ENCODE measurements around the gene SAXO2.
A peak's percentile ranks its signal among the peaks of the same experiment; 100 is the strongest.
"Not testable (repeated sequence)": the region's sequence is repeated elsewhere in the genome, so short reads cannot be mapped to it uniquely, and the experiment has no call there.

Gene SAXO2, protein sequence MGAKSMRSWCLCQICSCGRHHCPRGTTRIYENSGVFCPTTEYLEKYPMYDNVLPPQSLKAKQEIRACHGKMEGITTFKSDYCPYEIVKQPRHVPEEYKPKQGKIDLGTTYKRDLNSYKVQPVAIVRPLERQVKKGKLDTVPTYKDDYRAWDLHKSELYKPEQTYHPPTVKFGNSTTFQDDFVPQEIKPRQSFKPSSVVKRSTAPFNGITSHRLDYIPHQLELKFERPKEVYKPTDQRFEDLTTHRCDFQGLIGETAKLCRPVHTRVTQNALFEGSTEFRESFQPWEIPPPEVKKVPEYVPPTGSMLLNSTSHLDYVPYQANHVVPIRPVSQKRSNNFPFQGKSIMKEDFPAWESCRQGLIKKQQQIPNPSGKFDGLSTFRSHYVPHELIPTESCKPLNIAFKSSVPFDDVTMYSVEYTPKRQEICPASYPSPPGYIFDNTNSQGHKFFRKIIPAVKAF
- 3.2 to 6.9 reads per million in 2 experiments for total RNA-seq

DNA sequence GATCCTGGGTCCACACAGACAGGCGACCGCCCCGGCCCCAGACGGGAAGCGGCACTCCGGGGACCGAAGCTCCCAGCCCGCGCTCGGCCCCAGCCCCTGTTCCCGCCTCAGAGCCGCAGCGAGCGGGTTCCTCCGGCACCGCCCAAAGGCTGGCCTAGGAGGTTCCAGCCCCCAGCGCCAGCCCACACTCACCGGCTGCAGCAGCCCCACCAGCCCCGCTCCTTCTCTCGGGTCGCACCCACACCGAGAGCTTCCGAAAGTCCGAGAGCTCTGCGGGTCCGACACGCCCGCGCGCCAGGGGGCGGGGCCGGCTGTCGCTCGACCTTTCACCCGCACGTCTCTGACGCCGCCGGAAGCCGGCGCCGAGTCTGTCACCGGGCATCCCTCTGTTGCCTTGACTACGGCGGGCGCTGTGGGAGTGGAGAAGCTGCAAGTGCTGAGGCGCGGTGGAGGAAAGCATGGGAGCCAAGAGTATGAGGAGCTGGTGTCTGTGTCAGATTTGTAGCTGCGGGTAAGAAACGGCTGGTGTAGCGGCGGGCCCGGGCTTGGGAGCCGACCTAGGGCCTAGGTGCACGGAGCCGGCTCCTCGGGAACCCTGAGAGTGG lies at the start of gene SAXO2, which contains the start of gene EFL1:
Gene SAXO2, plus strand, starts transcription at position 397 of the 605 bp plus-strand sequence. Its CDS starts 62 bp downstream, at position 459.
Gene EFL1, minus strand, starts transcription at position 313 of the 605 bp plus-strand sequence. CDS start 956 bp downstream, outside the sequence.
- peak; percentile 90 for DNase-seq (ENCODE audit: low read depth)

GRCh38 chr15:82216092-82216491 lies 46.5 kb upstream of the SAXO2 start:
- DNase-seq (ENCODE audit: low read depth), result not testable (repeated sequence)

- DNase-seq (ENCODE audit: low read depth), result peak; percentile 3
Observed at GRCh38 chr15:82221535-82221934, 41.1 kb upstream of the SAXO2 start.

DNA sequence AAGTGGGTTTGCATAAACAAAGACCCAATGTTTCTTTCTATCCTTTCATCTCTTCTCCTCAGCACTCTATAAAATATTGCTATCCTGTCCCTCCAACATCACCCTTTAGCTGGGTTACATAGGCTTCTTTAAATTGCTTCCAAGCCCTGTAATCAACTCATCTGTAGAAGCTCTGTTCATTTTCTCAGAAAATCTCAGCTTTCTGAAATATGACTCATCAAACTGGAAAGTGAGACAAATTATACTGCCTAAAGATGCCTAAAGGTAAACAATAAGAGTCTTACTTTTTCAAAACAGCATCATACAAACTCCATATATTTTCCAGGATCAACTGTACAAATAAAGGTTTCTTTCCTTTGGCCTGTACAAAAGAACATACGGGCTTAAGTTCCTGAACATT lies 33.9 kb upstream of the SAXO2 start:
- DNase-seq (ENCODE audit: low read depth), result no peak

GRCh38 chr15:82231233-82231632 lies 31.4 kb upstream of the SAXO2 start:
- DNase-seq (ENCODE audit: low read depth), result no peak

- DNase-seq (ENCODE audit: low read depth), result no peak
Observed at GRCh38 chr15:82231842-82232241, 30.8 kb upstream of the SAXO2 start.

DNA sequence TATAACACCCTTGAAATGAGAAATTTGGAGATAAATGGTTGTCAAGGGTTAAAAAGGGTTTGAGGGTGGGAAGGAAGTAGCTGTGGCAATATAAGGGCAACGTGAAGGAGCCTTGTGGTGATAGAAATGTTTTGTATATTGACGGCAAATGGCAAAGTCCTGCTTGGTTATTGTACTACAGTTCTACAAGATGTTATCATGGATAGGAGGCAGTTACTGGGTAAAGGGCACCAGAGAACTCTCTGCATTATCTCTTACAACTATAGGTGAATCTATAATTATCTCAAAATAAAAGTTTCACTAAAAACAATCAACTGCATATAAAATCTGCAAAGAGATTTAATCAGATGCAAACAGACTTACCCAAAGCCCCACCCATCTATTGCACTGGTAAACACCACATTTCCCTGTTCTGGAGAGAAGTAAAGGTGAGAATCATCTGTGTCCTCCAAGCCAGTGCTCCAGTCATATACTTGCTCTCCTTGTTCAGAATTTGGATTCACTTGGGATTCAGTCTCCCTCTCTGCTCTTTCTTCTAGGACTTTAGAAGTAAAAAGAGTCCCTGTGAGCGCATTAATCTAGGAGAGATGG lies 24.6 kb upstream of the SAXO2 start:
- DNase-seq (ENCODE audit: low read depth), result not testable (repeated sequence)

GRCh38 chr15:82239685-82240391 lies 22.8 kb upstream of the SAXO2 start:
- no peak for DNase-seq (ENCODE audit: low read depth)

GRCh38 chr15:82241836-82242499 lies 20.6 kb upstream of the SAXO2 start:
- DNase-seq (ENCODE audit: low read depth), result not testable (repeated sequence)

GRCh38 chr15:82243644-82244043 lies 19.0 kb upstream of the SAXO2 start:
- DNase-seq (ENCODE audit: low read depth), result not testable (repeated sequence)

DNA sequence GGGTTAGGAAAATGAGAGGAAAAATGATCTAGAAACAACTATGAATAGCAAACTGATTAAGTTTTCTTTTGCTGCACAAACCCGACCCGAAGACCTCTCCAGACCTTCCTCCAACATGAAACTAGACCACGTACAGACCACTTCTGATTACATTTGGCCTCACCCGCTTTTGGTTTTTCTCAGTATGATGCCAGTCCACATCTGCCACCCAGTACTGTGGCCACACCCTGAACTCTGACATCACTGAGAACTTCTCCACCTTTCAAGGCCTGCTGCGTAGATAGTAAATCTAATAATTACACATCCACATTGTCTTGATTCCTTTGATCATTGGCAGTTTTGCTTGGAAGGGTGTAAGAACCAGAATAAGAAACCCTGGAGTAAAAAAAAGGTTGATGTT lies 16.7 kb upstream of the SAXO2 start:
- not testable (repeated sequence) for DNase-seq (ENCODE audit: low read depth)

GRCh38 chr15:82248261-82248660 lies 14.4 kb upstream of the SAXO2 start:
- DNase-seq (ENCODE audit: low read depth), result not testable (repeated sequence)

DNA sequence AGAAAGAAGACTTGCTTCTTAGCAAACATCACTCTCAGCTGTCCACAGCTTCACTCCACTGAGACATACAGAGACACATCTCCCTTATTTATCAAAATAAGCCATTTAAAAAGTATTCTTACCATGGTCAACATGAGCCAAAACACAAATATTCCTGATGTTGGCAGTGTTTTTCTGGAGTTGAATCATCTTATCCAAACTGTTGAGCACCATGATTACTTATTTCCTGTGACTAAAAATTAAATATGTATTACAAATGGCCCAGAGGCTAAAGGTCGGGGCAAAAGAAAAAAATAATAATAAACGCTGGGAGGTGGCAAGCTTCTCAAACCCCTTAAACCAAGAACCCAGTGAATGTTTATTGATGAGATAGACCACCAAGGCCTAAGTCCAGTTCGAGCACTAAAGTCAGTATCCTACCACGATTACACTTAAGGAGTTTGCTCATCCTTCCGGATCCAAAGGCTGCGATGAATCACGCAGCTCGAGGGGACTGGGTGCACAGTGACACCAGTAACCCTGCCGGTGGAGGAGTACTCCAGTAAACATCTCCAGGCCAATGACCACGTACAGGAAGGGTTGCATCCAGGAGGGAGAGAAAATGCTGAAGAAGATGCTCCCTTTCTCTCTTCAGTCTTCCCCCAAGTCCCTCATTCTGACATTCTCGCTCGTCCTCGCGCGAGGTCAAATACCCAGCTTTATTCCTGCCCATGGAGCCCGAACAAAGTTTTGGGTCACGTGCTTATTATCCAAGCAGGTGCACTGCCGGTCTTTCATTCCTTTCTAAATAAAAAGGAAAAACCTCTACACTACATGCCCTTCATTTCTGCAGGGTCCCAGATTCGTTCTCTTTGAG lies 824 bp upstream of the SAXO2 start:
- not testable (repeated sequence) for DNase-seq (ENCODE audit: low read depth)

GRCh38 chr15:82263350-82263749 lies 732 bp downstream of the SAXO2 start:
- no peak for DNase-seq (ENCODE audit: low read depth)

DNA sequence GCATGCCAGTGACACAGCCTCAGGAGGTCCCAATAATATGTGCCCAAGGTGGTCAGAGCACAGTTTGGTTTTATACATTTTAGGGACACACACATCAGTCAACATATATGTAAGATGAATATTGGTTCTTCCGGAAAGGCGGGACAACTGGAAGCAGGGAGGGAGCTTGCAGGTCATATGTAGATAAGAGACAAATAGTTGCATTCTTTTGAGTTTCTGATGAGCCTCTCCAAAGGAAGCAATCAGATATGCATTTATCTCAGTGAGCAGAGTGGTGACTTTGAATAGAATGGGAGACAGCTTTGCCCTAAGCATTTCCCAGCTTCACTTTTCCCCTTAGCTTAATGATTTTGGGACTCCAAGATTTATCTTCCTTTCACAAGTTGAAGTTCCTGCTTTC lies 4.5 kb downstream of the SAXO2 start:
- DNase-seq (ENCODE audit: low read depth), result not testable (repeated sequence)

GRCh38 chr15:82268454-82268853 lies 5.8 kb downstream of the SAXO2 start:
- DNase-seq (ENCODE audit: low read depth), result not testable (repeated sequence)

- DNase-seq (ENCODE audit: low read depth), result no peak
Observed at GRCh38 chr15:82272154-82272553, 9.5 kb downstream of the SAXO2 start.

GRCh38 chr15:82275410-82275809 lies 12.8 kb downstream of the SAXO2 start:
- no peak for DNase-seq (ENCODE audit: low read depth)

DNA sequence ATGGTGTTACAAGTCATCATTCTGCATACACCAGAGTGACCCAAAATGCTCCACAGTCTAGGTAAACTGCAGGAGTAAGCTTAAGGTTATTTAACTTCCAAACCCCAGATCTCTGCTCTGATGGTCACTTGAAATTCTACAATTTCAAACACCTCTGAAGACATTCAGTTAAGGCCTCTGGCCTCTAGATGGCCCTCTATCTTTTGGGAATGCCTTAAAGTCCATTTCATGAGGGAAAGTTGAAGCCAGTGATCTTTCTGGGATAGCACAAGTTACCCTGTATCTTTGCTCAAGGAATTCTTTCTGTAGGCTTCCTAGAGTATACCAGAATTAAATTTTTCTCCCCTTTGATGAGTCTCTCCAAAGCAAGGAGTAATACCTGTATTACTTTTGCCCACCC lies 18.7 kb downstream of the SAXO2 start:
- DNase-seq (ENCODE audit: low read depth), result not testable (repeated sequence)

GRCh38 chr15:82282386-82282785 lies 19.8 kb downstream of the SAXO2 start:
- DNase-seq (ENCODE audit: low read depth), result not testable (repeated sequence)

All from T follicular helper cell (primary cell).